ENCODE measurements around the gene PTPRM.

The PTPRM gene

DNA sequence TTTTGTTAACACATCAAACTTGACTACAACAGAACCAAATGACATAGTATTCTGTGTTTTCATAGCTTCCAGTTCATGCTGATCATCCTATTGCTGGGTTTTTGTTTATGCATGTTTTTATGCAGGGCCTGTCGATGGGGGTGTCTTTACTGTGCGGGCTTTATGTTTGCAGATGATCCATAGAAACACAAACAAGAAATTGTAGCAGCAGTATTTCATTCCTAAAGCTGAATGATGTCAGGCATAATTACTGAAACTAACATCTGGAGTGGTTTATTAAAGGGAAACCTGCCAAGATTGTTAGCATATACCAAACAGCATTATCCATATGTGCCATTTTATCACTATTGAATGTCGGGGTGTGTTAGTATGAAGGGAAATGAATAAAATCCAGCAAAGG is 129.7 kb downstream of the PTPRM start:
- H3K4me3 ChIP-seq (ENCODE audit: low read length): no peak overlapping the region
- H3F3A ChIP-seq (ENCODE audit: insufficient read depth, low read length): no peaks in the 10 kb centered on the region
- no peak overlapping the region for H3K27ac ChIP-seq (ENCODE audit: low read length)
- H2AFZ ChIP-seq (ENCODE audit: low read length): no peak overlapping the region
- no peaks in the 10 kb centered on the region for H4K20me1 ChIP-seq (ENCODE audit: insufficient read depth, low read length)
- H3K79me2 ChIP-seq (ENCODE audit: low read length): no peaks in the 10 kb centered on the region
- H3K9ac ChIP-seq (ENCODE audit: low read length): no peak overlapping the region
- H3K4me2 ChIP-seq (ENCODE audit: low read depth, low read length): no peak overlapping the region
- no peaks in the 10 kb centered on the region for H3K9me2 ChIP-seq (replicated peaks; ENCODE audit: insufficient read depth, low read length)
- no peak for DNase-seq
- no peaks in the 10 kb centered on the region for H3K27me3 ChIP-seq (replicated peaks; ENCODE audit: insufficient read depth, low read length)
- H3K4me1 ChIP-seq (ENCODE audit: low read length): no peaks in the 10 kb centered on the region
- H3K9me3 ChIP-seq (replicated peaks; ENCODE audit: insufficient read depth, low read length): no peaks in the 10 kb centered on the region
- H3K36me3 ChIP-seq (replicated peaks; ENCODE audit: insufficient read depth, low read length): no peaks in the 10 kb centered on the region
- TF ChIP-seq CTCF (IDR thresholded peaks at IDR 0.05; ENCODE audit: low read length): no peak
- TF ChIP-seq EZH2 (optimal IDR thresholded peaks at IDR 0.05; ENCODE audit: low read depth, low read length): no peak
- no peak for TF ChIP-seq EZH2phosphoT487 (IDR thresholded peaks at IDR 0.05; ENCODE audit: low read length)

GRCh38 chr18:7697306-7697705 is 130.2 kb downstream of the PTPRM start:
- no peak overlapping the region for H3K4me2 ChIP-seq (ENCODE audit: low read depth, low read length)
- DNase-seq: no peak
- no peaks in the 10 kb centered on the region for H3K36me3 ChIP-seq (replicated peaks; ENCODE audit: insufficient read depth, low read length)
- H3K27me3 ChIP-seq (replicated peaks; ENCODE audit: insufficient read depth, low read length): no peaks in the 10 kb centered on the region
- H3K4me3 ChIP-seq (ENCODE audit: low read length): no peak overlapping the region
- no peak overlapping the region for H2AFZ ChIP-seq (ENCODE audit: low read length)
- H4K20me1 ChIP-seq (ENCODE audit: insufficient read depth, low read length): no peaks in the 10 kb centered on the region
- TF ChIP-seq CTCF (IDR thresholded peaks at IDR 0.05; ENCODE audit: low read length): no peak
- no peak for TF ChIP-seq EZH2phosphoT487 (IDR thresholded peaks at IDR 0.05; ENCODE audit: low read length)
- TF ChIP-seq EZH2 (optimal IDR thresholded peaks at IDR 0.05; ENCODE audit: low read depth, low read length): no peak
- no peaks in the 10 kb centered on the region for H3F3A ChIP-seq (ENCODE audit: insufficient read depth, low read length)
- H3K27ac ChIP-seq (ENCODE audit: low read length): no peak overlapping the region
- H3K9me3 ChIP-seq (replicated peaks; ENCODE audit: insufficient read depth, low read length): no peaks in the 10 kb centered on the region
- H3K9me2 ChIP-seq (replicated peaks; ENCODE audit: insufficient read depth, low read length): no peaks in the 10 kb centered on the region
- H3K4me1 ChIP-seq (ENCODE audit: low read length): no peaks in the 10 kb centered on the region
- no peaks in the 10 kb centered on the region for H3K79me2 ChIP-seq (ENCODE audit: low read length)
- no peak overlapping the region for H3K9ac ChIP-seq (ENCODE audit: low read length)

- Histone ChIP-seq H3K79me2 (ENCODE audit: low read length) (no peaks in the 10 kb centered on the region), H4K20me1 (ENCODE audit: insufficient read depth, low read length) (no peaks in the 10 kb centered on the region), H3K4me3 (ENCODE audit: low read length) (no peak overlapping the region), H3K27ac (ENCODE audit: low read length) (no peak overlapping the region), H3K9me2 (replicated peaks; ENCODE audit: insufficient read depth, low read length) (no peaks in the 10 kb centered on the region), H3K4me1 (ENCODE audit: low read length) (no peaks in the 10 kb centered on the region), H3K9me3 (replicated peaks; ENCODE audit: insufficient read depth, low read length) (no peaks in the 10 kb centered on the region), H3K9ac (ENCODE audit: low read length) (no peak overlapping the region), H3K27me3 (replicated peaks; ENCODE audit: insufficient read depth, low read length) (no peaks in the 10 kb centered on the region), H3K36me3 (replicated peaks; ENCODE audit: insufficient read depth, low read length) (no peaks in the 10 kb centered on the region), H3K4me2 (ENCODE audit: low read depth, low read length) (no peak overlapping the region), H3F3A (ENCODE audit: insufficient read depth, low read length) (no peaks in the 10 kb centered on the region), H2AFZ (ENCODE audit: low read length) (no peak overlapping the region)
- TF ChIP-seq CTCF (IDR thresholded peaks at IDR 0.05; ENCODE audit: low read length) (no peak), EZH2 (optimal IDR thresholded peaks at IDR 0.05; ENCODE audit: low read depth, low read length) (no peak), EZH2phosphoT487 (IDR thresholded peaks at IDR 0.05; ENCODE audit: low read length) (no peak)
- no peak for DNase-seq
Observed at GRCh38 chr18:7711495-7711894, 144.4 kb downstream of the PTPRM start.
